ENCODE measurements around the gene TBC1D12.

Gene TBC1D12

GRCh38 chr10:94407668-94408067 lies 5.3 kb downstream of the TBC1D12 start:
- DNase-seq (ENCODE audit: low spot score): no peak

- DNase-seq (ENCODE audit: low spot score): no peak
Observed at GRCh38 chr10:94409021-94409657, 6.8 kb downstream of the TBC1D12 start.

DNA sequence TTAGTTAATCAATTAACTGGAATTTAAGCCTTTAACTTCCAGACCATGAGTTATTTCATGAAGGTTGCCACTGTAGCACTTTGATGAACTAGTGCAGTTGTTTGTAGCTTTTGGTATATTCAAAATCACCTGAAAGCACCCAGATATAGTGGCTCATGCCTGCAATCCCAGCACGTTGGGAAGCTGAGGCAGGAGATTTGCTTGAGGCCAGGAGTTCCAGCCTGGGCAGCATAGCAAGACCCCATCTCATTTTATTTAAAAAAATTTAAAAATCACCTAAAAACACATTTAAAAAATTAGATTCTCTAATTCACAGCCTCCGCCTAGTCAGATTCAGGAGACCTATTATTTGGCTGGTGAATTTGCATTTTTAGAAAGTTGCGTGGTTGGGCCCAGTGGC lies 9.0 kb downstream of the TBC1D12 start:
- no peak for DNase-seq (ENCODE audit: low spot score)

GRCh38 chr10:94412449-94412848 lies 10.1 kb downstream of the TBC1D12 start:
- DNase-seq (ENCODE audit: low spot score): no peak

DNA sequence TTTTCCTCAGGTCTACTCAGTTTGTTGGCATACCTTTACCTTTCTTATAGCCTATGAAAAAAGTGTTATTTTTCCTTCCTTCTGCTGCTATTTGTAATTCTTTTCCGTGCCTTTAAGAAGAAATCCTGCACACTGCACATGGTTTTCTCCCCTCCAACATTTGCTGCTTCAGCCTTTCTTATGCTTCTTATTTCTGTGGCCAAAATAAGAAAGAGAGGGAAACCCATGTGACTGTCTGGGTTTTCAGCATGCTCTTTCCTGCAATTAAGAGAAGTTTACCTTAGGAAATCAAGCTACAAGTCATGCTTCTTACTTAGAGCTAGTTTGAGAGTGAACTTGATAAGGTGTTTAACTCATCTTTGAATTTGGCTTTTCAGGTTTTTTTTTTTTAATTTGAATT lies 11.0 kb downstream of the TBC1D12 start:
- no peak for DNase-seq (ENCODE audit: low spot score)

DNA sequence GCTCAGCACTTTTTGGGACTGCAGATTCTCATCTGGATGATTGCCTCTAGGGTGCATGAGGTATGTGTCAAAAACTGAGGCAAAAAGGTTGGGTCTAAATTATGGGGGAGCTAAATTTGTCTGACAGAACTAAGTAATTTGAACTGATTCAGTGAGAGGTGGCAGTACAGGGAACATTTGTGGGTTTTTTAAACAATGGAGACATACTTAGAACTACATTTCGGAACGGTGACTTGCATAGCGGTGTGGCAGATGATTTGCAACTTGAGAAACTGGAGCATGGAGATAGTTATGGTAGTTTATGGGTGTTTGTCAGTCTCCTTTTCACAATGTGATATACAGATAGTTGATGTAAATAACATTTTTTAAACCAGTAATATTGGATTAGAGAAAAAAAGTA lies 14.6 kb downstream of the TBC1D12 start:
- DNase-seq (ENCODE audit: low spot score): no peak

GRCh38 chr10:94417321-94417720 lies 15.0 kb downstream of the TBC1D12 start:
- DNase-seq (ENCODE audit: low spot score): no peak

DNA sequence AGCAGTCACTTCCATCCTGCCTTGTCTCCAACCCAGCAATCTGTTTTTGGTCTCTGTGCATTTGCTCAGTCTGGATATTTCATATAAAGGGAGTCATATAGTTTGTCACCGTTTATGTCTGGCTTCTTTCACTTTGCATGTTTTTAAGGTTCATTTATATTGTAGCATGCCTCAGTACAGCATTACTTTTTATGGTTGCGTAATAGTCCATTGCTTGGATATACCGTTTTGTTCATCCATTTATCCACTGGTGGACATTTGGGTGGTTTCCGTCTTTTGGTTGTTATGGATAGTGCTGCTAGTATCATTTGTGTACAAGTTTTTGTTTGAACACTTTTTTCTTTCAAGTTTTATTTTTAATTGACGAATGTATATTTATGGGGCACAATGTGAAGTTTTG lies 18.2 kb downstream of the TBC1D12 start:
- no peak for DNase-seq (ENCODE audit: low spot score)

GRCh38 chr10:94420998-94421528 lies 18.7 kb downstream of the TBC1D12 start:
- DNase-seq (ENCODE audit: low spot score): no peak

DNA sequence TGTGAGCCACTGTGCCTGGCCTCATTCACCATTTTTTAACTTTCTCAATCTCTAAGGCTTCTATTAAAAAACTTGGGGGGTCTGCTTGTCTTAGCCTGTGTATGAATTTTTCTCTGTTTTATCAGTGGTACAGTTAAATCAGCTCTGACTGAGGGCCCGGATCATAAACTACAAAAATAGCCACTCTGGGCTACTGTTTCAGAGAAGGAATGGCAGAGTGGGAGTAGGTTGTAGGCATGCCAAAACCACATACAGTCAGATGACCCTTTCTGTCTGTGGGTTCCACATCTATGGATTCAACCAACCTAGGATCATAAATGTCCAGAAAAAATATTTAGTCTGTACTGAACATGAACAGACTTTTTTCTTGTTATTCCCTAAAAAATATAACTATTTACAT lies 21.3 kb downstream of the TBC1D12 start:
- DNase-seq (ENCODE audit: low spot score): no peak

DNA sequence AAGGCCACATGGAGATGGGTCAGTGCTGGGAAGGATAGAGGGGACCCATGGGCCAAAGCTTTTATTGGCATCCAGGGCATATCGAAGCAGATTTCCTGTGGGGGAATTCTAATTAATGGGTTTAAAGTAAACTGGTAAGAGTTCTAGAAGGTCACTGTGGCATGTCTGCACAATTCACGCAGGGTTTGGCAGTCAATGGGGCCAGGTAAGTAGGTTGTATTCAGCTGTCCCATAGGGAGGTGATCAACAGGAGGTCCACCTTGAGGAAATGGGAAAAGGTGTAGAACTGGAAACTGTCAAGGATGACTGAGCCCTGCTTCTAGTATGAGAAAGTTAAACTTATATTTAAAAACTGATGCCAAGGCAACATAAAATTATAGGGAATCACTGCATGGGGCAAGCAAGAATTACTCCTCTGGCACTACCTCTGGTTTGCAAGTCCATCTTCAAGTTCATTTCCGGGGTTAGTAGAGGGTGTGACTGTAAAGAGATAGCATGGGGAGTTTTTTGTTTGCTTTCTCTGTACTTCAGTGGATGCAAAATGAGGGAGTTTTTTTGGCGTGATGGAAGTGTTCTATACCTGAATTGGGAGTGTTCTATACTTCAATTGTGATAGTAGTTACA lies 22.5 kb downstream of the TBC1D12 start:
- no peak for DNase-seq (ENCODE audit: low spot score)

- no peak for DNase-seq (ENCODE audit: low spot score)
Observed at GRCh38 chr10:94425942-94426341, 23.6 kb downstream of the TBC1D12 start.

DNA sequence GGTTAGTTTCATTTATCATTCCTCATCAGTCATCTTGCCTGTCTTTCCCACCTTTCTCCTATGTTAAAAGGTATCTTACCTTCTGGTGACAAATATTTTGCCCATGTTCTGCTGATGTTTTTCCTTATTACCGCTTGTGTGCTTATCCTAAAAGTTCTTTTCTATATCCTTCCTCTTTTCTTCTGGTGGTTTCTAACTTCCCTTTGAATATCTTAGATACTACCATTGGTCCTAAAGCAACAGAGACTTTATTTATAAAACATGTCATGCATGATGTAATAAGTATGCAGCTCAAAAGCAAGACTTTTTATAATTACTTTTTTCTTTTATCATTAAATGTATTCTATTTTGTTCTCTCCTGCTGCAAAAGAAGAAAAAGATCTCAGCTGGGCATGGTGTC lies 24.8 kb downstream of the TBC1D12 start:
- DNase-seq (ENCODE audit: low spot score): no peak

GRCh38 chr10:94428766-94429707 lies 26.7 kb downstream of the TBC1D12 start:
- DNase-seq (ENCODE audit: low spot score): no peak

DNA sequence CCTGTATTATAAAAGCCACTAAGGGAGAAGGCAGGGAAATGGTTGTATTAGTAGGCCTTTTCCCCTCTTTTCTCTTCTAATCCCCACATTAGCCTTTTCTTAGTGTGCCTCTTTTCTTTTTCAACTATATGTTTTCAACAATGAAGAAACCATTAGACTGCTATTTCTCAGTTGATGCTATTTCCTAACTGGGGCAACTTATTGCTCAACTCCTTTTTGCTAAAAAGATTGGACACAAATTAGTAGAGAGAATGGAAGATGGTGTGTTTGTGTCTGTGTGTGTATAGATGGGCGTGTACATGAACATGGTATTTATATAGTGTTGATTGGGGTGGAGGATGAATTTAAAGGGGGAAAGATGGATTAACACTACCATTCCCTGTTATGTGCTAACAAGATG lies 28.4 kb downstream of the TBC1D12 start:
- no peak for DNase-seq (ENCODE audit: low spot score)

DNA sequence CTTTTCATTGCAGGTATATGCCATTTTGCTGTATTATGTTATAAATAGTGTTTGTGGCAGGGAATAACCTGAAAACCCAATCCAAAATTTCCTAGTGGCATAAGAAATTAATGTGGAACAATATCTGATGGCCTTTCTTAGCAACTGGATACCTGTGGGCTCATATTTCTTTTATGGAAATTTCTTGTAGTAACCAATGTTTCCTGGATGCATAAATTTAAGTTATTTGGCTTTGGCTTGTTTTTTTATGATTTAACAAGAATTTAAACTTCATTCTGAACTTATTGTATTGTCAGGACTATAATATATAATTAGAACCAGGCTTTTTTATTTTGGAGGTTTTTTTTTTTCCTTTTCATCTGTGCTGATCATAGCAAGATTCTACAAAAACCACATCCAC lies 30.1 kb downstream of the TBC1D12 start:
- DNase-seq (ENCODE audit: low spot score): no peak

DNA sequence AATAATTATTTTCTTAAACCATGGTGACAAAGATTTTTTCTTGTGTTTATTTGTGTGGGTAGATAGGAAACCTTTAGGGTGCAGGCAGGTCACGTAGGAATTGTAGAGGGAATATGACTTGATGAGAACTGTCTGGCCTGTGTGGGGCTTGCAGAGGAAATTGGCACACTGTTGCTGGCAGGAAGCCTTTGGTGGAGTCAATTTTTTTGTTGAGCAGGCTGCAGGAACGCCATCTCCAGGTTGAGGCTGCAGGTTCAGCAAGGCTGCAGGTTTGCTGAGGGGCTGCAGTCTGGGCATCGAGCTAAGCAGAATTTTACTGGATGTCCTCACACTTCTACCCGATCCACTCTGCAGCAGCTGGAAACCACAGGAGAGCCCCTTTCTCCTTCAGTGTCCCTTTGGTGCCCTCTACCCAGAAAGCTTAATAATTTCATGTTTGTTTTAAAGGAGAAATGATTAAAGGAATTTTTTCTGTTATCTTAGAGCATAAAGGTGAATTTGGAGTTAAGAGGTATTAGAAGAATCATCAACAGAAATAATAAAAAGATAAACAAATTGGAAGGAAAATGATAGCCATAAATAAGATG lies 37.0 kb downstream of the TBC1D12 start:
- no peak for DNase-seq (ENCODE audit: low spot score)

DNA sequence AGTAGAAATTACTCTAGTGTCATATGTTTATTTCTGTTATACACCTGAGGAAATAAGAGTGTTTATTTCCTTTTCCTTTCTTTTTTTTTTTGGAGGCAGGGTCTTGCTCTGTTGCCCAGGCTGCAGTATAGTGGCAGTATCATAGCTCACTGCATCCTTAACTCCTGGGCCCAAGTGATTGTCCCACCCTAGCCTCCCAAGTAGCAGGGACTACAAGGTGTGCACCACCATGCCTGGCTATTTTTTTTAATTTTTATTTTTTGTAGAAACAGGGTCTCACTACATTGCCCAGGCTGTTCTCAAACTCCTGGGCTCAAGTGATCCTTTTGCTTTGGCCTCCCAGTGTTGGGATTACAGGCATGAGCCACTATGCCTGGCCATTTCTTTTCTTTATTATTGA lies 37.8 kb downstream of the TBC1D12 start:
- no peak for DNase-seq (ENCODE audit: low spot score)

- DNase-seq (ENCODE audit: low spot score): no peak
Observed at GRCh38 chr10:94443047-94443446, 40.7 kb downstream of the TBC1D12 start.

DNA sequence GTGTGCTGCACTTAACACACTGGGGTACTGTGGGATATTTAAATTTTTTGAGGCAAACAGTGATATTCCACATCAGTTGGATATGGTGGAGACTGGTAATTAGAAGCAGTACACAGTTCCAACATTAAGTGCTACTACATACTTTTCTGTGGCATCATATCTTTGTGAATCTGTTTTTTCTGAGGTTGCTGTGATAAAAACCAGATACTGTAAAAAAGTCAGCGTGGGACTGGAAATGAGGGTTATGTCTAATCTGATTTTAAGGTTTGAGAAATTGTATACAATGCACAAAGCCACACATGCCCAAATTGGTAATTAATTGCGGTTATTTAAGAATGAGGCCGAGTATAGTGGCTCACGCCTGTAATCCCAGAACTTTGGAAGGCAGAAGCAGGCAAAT lies 41.2 kb downstream of the TBC1D12 start:
- DNase-seq (ENCODE audit: low spot score): no peak

- no peak for DNase-seq (ENCODE audit: low spot score)
Observed at GRCh38 chr10:94450782-94451181, 48.4 kb downstream of the TBC1D12 start.

- no peak for DNase-seq (ENCODE audit: low spot score)
Observed at GRCh38 chr10:94451883-94452519, 49.7 kb downstream of the TBC1D12 start.
